K562 (cell line): ENCODE data around the gene CAPN10. TPM values are rescaled to one million over a fixed set of nuclear protein-coding genes. Genes with fewer than 3 reads are reported as not detected.

ENCODE experiments used
- ARHGAP35 ChIP-seq: fragments of 450-650 bp; IDR thresholded peaks from 2 replicates; pipeline ENCODE4 v1.6.1; 2018; ENCODE audit not compliant: partially characterized antibody
- HMG20A ChIP-seq: fragments of 450-650 bp; formaldehyde crosslinking; conservative IDR thresholded peaks from 2 replicates; pipeline ENCODE4 v1.4.0; 2020; ENCODE audit warnings: mild to moderate bottlenecking, mixed read lengths
- JUN ChIP-seq, 2 experiments: sonication (generic) in 1 of 2; formaldehyde crosslinking in 1 of 2; IDR thresholded peaks; 2 replicates each; pipeline versions ENCODE4 v1.6.1 to v1.8.0; 2012 to 2022; ENCODE audit warnings: borderline replicate concordance in 2 of 2, mild to moderate bottlenecking in 2 of 2, improper control_type of control experiment in 1 of 2, low read depth in 1 of 2, low read length in 1 of 2, missing genetic modification reagents in 1 of 2
- KDM5B ChIP-seq: fragments of 200-600 bp; sonication (generic); IDR thresholded peaks from 2 replicates; pipeline ENCODE4 v1.6.1; 2012; ENCODE audit warnings: low read depth, mild to moderate bottlenecking, moderate library complexity, low read length, control low read depth, inconsistent platforms; ENCODE audit not compliant: insufficient replicate concordance
- OTX1 ChIP-seq: fragments of 450-650 bp; formaldehyde crosslinking; IDR thresholded peaks from 2 replicates; pipeline ENCODE4 v1.4.0; 2022; ENCODE audit warnings: mild to moderate bottlenecking
- POLR2G ChIP-seq: fragments of 200-400 bp; formaldehyde crosslinking; IDR thresholded peaks from 2 replicates; pipeline ENCODE4 v1.6.1; 2017; ENCODE audit warnings: low read depth, mild to moderate bottlenecking, antibody characterized with exemption, low read length, moderate library complexity
- RBFOX2 ChIP-seq: fragments of 200-400 bp; formaldehyde crosslinking; IDR thresholded peaks from 2 replicates; pipeline ENCODE4 v1.6.1; 2017; ENCODE audit warnings: low read depth, mild to moderate bottlenecking, low read length, moderate library complexity
- RFX1 ChIP-seq: fragments of 450-650 bp; IDR thresholded peaks from 2 replicates; pipeline ENCODE4 v1.6.1; 2016; ENCODE audit warnings: mild to moderate bottlenecking, moderate library complexity
- SAP30 ChIP-seq: fragments of 200-600 bp; sonication (generic); IDR thresholded peaks from 2 replicates; pipeline ENCODE4 v1.6.1; 2012; ENCODE audit warnings: borderline replicate concordance, low read depth, mild to moderate bottlenecking, moderate library complexity, low read length, control low read depth, inconsistent platforms; ENCODE audit not compliant: insufficient read depth, poor library complexity, severe bottlenecking
- SREBF2 ChIP-seq: sonication (generic); formaldehyde crosslinking; IDR thresholded peaks from 2 replicates; pipeline ENCODE4 v1.4.0; 2020; ENCODE audit warnings: mild to moderate bottlenecking, missing genetic modification reagents
- TOE1 ChIP-seq, 2 experiments: fragments of 450-650 bp in 1 of 2; sonication (generic) in 1 of 2; formaldehyde crosslinking in 1 of 2; IDR thresholded peaks; 2 replicates each; pipeline versions ENCODE4 v1.7.1 to v1.8.0; 2016 to 2022; ENCODE audit warnings: borderline replicate concordance in 2 of 2, mild to moderate bottlenecking in 2 of 2, antibody characterized with exemption in 1 of 2, inconsistent platforms in 1 of 2, low read depth in 1 of 2, missing genetic modification reagents in 1 of 2, moderate library complexity in 1 of 2
- TSC22D4 ChIP-seq: fragments of 450-650 bp; IDR thresholded peaks from 2 replicates; pipeline ENCODE4 v1.6.1; 2016; ENCODE audit warnings: missing genetic modification characterization, missing biosample characterization, control low read depth
- ZNF444 ChIP-seq: fragments of 250-450 bp; sonication (Bioruptor Pico); IDR thresholded peaks from 2 replicates; pipeline ENCODE4 v1.4.0; 2020; ENCODE audit warnings: mild to moderate bottlenecking, moderate library complexity
- polyA plus RNA-seq, 8 experiments: library from polyadenylated mRNA; depleted of rRNA in 4 of 8; stranded (reverse) in 5 of 8; unstranded in 3 of 8; fragments of >200 nt; fragmentation: Nextera tagmentation in 2 of 8; fragmentation: Illumina TruSeq in 1 of 8; extraction: Ambion mirVana in 2 of 8; extraction: Trizol in 1 of 8; gene quantifications; 2 replicates each; pipeline versions ENCODE4 v1.2.1 to v1.2.3, GENCODE V29; 2011 to 2014; ENCODE audit warnings: inconsistent platforms in 1 of 8, missing spikeins in 1 of 8
- total RNA-seq, 7 experiments: library from RNA; depleted of rRNA in 6 of 7; stranded (reverse); fragments of >200 nt in 6 of 7; fragmentation: Illumina TruSeq in 2 of 7; extraction: Trizol in 2 of 7; gene quantifications; 2 replicates each; pipeline versions ENCODE4 v1.2.1 to v1.2.3, GENCODE V29; 2011 to 2021; ENCODE audit warnings: low replicate concordance in 1 of 7
- TF ChIP-seq, protein P1 (sequence below): fragments of 200-400 bp; formaldehyde crosslinking; IDR thresholded peaks from 2 replicates; pipeline ENCODE4 v1.6.1; 2017; ENCODE audit warnings: mild to moderate bottlenecking, low read depth, low read length, moderate library complexity
- TF ChIP-seq, protein P2 (sequence below): fragments of 250-450 bp; sonication (Bioruptor Pico); IDR thresholded peaks from 2 replicates; pipeline ENCODE4 v1.4.0; 2020
- TF ChIP-seq, protein P3 (sequence below): fragments of 450-650 bp; IDR thresholded peaks from 2 replicates; pipeline ENCODE4 v1.7.1; 2018; ENCODE audit warnings: mild to moderate bottlenecking, low read depth; ENCODE audit not compliant: partially characterized antibody

Gene CAPN10
- total and polyA plus RNA-seq, 9 of the 15 experiments (the other 6 are each of a cell fraction or from before 2014, with no cell fraction given): 0.08 to 26.1 (median 8.4) TPM

DNA sequence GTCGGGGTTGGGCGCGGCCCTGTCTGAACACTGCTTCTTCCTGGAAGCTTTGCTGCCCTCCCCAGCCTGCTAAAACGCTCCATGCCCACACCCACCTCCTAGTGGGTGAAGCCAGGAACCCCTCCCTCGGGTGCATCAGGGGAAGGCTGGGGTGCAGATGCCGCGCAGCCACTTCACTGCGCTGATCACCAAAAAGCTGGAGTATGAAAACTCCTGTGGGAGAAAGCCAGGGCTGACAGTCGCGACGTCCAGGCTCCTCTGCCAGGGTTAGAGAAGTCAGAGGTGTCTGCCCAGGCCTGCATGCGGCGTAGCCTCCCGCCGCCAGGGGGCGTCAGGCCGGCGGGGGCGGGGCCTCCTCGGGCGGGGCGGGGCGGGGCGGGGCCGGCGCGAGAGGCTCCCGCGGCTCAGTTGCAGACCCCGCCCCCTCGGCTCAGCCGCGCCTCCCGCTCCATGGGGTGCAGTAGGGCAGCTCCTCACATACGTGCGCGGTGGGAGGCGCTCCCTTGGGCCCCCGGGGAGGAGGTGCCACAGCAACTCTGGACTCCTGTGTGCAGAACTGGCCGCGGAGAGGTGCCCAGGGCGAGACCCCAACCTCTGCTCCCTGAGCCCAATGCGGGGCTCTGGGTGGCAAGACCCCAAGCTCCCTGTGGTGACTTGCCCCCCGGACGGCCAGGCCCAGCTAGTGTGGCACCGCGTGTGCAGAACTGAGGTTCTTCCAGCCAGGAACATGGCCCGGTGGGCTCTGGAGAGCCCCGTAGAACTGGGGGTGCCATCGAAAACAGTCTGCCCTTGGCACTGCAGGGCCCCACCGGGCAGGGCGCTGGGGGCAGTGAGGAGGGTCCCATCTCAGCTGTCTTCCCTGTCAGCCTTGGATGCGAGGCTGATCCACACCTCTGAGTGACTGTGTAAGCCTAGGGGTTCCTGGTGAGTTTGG is 20.1 kb upstream of the CAPN10 start (continued):
- TF ChIP-seq, protein P1, sequence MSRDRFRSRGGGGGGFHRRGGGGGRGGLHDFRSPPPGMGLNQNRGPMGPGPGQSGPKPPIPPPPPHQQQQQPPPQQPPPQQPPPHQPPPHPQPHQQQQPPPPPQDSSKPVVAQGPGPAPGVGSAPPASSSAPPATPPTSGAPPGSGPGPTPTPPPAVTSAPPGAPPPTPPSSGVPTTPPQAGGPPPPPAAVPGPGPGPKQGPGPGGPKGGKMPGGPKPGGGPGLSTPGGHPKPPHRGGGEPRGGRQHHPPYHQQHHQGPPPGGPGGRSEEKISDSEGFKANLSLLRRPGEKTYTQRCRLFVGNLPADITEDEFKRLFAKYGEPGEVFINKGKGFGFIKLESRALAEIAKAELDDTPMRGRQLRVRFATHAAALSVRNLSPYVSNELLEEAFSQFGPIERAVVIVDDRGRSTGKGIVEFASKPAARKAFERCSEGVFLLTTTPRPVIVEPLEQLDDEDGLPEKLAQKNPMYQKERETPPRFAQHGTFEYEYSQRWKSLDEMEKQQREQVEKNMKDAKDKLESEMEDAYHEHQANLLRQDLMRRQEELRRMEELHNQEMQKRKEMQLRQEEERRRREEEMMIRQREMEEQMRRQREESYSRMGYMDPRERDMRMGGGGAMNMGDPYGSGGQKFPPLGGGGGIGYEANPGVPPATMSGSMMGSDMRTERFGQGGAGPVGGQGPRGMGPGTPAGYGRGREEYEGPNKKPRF: no peak
- TF ChIP-seq ZNF444 (CRISPR knock-in tag) (no peak), TSC22D4 (tag) (no peak), JUN (IDR thresholded peaks at IDR 0.05; ENCODE audit: borderline replicate concordance, low read depth, low read length) (no peak), JUN (CRISPR knock-in tag; IDR thresholded peaks at IDR 0.05; ENCODE audit: borderline replicate concordance) (peak; percentile 50; the same call in 1 of the 2 replicates), RBFOX2 (peak; percentile 74), SAP30 (peak; percentile 17), TOE1 (IDR thresholded peaks at IDR 0.05; ENCODE audit: borderline replicate concordance) (no peak), TOE1 (CRISPR knock-in tag; IDR thresholded peaks at IDR 0.05; ENCODE audit: borderline replicate concordance, low read depth) (no peak), SREBF2 (CRISPR knock-in tag) (no peak), OTX1 (no peak), ARHGAP35 (no peak), HMG20A (CRISPR knock-in tag) (no peak), POLR2G (peak; percentile 70), KDM5B (no peak), RFX1 (no peak)
- TF ChIP-seq, protein P2, sequence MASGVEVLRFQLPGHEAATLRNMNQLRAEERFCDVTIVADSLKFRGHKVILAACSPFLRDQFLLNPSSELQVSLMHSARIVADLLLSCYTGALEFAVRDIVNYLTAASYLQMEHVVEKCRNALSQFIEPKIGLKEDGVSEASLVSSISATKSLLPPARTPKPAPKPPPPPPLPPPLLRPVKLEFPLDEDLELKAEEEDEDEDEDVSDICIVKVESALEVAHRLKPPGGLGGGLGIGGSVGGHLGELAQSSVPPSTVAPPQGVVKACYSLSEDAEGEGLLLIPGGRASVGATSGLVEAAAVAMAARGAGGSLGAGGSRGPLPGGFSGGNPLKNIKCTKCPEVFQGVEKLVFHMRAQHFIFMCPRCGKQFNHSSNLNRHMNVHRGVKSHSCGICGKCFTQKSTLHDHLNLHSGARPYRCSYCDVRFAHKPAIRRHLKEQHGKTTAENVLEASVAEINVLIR (CRISPR knock-in tag): no peak
- TF ChIP-seq, protein P3, sequence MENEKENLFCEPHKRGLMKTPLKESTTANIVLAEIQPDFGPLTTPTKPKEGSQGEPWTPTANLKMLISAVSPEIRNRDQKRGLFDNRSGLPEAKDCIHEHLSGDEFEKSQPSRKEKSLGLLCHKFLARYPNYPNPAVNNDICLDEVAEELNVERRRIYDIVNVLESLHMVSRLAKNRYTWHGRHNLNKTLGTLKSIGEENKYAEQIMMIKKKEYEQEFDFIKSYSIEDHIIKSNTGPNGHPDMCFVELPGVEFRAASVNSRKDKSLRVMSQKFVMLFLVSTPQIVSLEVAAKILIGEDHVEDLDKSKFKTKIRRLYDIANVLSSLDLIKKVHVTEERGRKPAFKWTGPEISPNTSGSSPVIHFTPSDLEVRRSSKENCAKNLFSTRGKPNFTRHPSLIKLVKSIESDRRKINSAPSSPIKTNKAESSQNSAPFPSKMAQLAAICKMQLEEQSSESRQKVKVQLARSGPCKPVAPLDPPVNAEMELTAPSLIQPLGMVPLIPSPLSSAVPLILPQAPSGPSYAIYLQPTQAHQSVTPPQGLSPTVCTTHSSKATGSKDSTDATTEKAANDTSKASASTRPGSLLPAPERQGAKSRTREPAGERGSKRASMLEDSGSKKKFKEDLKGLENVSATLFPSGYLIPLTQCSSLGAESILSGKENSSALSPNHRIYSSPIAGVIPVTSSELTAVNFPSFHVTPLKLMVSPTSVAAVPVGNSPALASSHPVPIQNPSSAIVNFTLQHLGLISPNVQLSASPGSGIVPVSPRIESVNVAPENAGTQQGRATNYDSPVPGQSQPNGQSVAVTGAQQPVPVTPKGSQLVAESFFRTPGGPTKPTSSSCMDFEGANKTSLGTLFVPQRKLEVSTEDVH: no peak
